OCI-M2 (cell line): ENCODE results near the gene TTC9.

Source experiments
- DNase-seq: peaks from one replicate; lab custom pipeline; 2025; ENCODE audit not compliant: unreplicated experiment; lab: John Stamatoyannopoulos, UW

TTC9 gene

GRCh38 chr14:70643967-70644366, 2.3 kb downstream of the TTC9 start:
- DNase-seq: no peak

DNA sequence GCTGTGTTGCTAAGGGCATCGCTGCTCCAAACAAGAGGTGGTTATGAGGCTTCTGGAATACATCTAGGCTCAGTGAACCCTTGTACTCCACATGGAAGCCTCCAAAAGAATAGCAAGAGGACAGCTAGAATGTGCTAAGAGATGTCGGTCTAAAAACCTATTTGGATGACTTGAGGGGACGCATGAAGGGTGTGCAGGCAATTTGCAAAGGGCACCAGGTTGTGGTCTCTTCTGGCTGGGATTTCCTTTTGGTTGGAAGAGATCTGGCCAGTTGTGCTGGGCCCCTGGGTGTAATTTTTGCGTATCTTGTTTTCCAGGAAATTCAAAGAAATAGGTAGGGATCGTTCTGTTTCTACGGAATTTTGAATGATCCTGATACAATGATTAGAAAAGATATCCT, 4.2 kb downstream of the TTC9 start:
- DNase-seq: no peak

DNA sequence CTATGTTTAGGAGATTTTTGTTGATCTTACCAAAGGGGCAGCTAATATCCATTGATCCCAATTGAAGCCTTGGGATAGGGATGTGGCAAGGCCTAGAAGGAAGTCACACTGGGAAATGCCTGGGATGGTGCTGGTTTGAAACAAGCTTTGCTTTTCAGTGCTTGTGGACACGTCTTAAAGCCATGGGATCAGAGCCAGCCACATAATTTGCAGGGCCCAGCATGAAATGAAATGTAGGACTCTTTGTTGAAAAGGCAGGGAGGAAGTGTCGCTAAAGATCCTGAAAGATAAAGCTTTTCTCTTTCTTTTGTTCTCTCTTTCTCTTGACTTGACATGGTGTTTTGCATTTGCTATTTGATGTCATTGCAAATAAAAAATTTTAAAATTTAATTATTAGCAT, 5.0 kb downstream of the TTC9 start:
- DNase-seq: no peak

DNA sequence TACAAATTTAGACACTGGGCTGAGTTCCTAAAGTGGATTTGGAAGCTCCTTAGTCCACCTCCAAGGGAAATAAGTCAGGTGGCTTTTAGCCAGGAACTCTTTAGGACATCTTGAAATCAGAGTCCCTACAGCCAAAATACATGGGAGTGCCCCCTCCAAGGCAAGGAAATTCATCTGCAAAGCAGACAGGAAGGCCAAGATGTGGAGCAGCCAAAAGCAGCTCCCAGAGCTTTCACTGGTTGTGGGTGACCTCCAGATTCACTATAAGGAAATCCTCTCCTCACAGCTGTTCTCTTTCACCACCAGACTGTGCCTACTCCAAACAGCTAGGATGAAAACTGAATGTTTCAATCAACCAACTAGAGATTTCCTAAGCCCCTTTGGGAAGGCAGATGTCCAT, 6.6 kb downstream of the TTC9 start:
- DNase-seq: no peak

- no peak for DNase-seq
These were observed 8.1 kb downstream of the TTC9 start for GRCh38 chr14:70649803-70650202.

DNA sequence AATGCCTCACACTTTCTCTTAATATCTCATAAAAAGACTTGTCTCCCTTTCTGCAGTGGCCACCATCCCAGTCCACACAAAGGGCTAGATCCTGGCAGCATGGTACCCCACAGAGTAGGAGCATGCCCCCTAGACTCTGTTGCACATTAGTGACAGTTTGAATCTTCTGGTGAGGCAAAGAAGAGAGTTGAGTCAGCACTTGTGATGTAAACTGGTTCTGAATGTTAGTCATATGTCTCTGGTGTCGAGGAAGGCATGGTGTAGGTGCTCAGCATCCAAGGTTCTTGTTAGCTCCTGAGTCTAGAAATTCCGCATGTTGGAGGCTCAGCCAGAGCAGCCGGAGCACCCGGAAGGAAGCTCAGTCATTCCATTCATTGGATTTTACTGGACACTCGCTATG, 9.8 kb downstream of the TTC9 start:
- DNase-seq: no peak

DNA sequence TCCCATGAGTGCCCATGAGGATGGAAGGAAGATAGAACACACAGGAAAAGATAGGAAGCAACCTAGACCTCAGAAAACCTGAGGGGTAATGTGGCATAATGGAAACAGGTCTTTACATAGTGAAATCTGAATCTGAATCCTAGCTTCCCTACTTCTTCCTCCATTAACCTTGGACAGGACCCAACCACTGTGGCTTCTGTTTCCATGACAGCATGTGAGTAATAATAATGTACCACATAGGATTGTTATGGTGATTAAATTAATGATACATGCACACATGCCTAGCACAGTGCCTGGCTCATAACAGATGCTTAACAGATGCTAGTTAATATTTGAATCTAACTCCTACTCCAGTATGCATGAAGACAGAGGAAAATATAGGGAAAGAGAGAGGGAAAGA, 11.2 kb downstream of the TTC9 start:
- no peak for DNase-seq

DNA sequence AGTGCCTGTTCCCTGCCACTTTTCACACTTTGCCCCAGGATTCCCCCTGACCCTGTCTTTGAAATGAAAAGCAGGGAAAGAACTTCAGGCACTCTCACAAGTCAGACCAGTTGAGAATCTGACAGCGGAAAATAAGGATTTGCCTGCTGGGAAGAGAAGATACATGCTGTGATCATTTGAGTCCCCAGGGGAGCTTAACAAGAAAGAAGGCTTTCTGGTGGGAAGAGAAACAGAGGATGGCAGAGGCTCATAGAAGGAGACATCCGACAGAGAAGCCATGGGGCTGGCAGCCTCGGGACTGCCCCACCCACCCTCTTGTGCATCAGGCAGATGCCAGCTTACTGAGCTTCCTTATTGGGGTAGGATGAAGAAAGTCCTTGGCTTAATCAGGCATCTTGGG, 11.9 kb downstream of the TTC9 start:
- no peak for DNase-seq

DNA sequence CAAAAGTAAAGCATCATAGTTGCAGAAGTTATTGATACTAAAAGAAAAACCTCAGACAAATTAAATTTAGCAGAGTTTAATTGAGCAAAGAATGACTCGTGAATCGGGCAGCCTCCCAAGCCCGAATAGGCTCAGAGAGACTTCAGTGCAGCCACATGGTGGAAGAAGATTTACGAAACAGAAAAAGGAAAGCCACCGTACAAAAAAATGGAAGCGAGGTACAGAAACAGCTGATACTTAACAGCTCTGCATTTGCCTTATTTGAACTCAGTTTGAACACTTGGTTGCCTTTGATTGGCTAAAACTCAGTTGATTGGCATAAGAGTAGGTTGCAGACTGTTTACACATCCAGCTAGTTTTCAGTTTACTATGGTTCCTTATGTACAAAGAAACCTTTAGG, 12.9 kb downstream of the TTC9 start:
- no peak for DNase-seq

GRCh38 chr14:70655110-70655826, 13.6 kb downstream of the TTC9 start:
- DNase-seq: no peak

DNA sequence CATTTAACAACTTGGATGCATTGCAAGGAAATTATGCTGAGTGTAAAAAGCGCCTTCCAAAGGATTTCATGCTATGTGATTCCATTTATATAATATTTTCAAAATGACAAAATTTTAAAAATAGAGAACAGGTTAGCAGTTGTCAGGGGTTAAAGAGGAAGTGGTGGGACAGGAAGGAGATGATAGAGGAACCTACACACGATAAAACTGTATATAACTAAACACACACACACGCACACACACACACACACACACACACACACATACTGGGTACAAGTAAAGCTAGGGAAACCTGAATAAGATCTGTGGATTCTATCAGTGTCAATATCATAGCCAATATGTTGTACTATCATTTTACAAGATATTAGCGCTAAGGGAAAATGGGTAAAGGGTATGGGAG, 17.2 kb downstream of the TTC9 start:
- DNase-seq: no peak

GRCh38 chr14:70660967-70661893, 19.5 kb downstream of the TTC9 start:
- DNase-seq: no peak

DNA sequence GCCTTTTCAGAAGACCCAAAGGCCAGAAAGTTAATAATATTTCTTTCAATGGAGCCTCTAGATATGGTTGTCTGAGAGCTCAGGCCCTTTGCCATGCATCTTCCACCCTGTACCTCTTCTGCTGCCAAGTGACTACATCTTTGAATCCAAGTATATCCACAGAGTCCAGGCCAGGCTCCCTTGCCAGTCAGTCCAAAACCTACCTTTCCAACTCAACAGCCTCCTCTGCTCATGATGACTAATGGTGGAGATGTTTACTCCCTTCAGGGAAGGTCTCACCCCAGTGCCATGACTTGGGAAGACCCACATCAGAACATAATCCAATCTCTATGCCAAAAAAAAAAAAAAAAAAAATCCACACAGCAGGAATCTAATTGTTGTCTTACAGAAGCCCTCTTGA, 20.4 kb downstream of the TTC9 start:
- DNase-seq: no peak

GRCh38 chr14:70662816-70663215, 21.1 kb downstream of the TTC9 start:
- DNase-seq: no peak

- no peak for DNase-seq
These were observed 22.0 kb downstream of the TTC9 start for GRCh38 chr14:70663707-70664179.

DNA sequence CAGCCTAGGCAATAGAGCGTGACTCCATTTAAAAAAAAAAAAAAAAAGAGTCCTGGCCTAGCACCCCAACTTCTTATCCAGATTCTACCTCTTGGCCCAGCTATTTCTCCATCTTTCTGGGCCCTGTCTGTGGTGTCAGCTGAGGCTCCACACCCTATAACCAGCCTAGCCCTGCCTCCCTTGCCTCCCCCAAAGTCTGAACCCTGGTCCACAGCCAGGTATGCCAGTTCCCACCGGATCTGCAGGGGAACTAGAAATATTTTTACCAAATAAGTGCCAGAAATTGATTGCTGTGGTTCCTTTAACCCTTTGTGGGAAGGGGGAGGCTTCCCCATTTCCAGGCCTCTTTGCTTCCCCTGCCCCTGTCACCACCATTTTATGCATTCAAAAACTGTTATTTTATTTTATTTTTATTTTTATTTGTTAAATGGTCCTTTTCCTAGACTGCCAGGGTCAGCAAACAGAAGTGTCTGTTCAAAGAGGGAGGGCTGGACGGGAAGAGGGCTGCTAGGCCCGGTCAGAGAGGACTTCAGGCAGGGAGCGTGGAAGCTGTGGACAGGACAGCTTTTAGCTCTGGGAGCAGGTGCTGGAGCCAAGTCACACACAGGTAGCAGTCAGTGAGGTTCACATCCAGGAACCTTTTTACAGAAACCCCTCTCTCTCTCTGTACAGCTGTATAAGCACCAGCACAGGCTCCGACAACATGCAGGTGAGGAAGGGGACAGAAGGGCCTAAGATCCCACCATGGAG, 23.2 kb downstream of the TTC9 start:
- no peak for DNase-seq

DNA sequence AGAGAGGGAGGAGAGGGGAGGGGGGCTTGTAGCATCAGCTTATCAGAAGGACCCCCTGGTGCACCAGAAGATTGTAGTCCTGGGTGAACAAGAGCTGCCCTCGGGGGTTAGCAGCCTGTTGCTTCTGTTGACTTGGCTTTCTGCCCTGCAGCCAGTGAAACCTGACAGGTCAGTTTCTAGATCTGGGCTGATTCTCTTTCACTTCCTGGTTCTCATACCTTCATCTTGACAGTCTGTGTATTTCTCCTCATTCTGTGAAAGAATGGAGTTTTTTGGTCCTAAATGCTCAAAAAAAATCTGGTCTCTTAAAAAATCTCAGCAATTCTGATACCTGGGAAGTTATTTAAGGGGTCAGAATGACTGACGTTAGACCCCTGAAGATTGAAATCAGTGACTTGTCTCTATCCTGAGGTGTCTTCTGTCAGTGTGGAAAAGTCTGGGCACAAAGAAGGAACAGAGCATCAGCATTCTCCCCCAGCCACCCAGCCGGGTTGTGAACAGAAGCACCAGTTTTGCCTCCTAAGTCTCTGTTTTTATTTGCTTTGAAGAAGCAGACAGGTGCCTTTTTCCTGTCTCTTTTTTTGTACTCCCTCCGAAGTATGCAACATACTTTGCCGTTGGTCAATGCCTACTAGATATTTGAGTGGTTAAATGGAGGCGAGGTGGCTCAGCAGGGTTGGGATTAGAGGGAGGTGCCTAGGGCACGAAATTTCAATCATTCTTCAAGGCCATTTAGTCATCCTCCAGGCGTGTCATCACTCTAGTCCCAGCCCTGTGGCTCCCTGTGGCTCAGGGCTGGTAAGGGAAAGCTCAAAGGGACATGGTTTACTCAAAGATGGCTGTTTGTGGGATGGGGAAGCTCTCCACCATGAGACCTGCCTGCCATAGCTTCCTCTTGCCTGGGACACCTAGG, 24.0 kb downstream of the TTC9 start:
- no peak for DNase-seq

DNA sequence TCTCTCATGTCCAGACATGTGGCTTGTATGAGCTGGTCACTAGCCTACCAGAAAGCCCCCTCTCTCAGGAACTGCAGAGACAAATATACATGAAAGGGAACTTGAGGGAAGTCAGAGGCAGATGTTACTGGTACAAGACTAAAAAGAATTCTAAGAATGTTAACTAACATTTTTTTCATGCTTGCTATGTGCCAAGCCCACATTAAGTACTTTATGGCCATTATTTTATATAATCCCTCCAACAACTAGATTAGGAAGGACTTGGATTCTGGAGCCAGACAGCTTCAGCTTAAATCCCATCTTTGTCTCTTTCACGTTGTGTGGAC, 24.6 kb downstream of the TTC9 start:
- DNase-seq: no peak

- no peak for DNase-seq
These were observed 29.4 kb downstream of the TTC9 start for GRCh38 chr14:70670992-70671651.
